ENCODE data around the gene MLANA.

Gene MLANA

GRCh38 chr9:5953743-5954707 is 63.3 kb downstream of the MLANA start:
- TF ChIP-seq, protein P1, sequence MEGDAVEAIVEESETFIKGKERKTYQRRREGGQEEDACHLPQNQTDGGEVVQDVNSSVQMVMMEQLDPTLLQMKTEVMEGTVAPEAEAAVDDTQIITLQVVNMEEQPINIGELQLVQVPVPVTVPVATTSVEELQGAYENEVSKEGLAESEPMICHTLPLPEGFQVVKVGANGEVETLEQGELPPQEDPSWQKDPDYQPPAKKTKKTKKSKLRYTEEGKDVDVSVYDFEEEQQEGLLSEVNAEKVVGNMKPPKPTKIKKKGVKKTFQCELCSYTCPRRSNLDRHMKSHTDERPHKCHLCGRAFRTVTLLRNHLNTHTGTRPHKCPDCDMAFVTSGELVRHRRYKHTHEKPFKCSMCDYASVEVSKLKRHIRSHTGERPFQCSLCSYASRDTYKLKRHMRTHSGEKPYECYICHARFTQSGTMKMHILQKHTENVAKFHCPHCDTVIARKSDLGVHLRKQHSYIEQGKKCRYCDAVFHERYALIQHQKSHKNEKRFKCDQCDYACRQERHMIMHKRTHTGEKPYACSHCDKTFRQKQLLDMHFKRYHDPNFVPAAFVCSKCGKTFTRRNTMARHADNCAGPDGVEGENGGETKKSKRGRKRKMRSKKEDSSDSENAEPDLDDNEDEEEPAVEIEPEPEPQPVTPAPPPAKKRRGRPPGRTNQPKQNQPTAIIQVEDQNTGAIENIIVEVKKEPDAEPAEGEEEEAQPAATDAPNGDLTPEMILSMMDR (IDR thresholded peaks at IDR 0.05) = no peak
- Histone ChIP-seq H3K27ac (no peak overlapping the region), H3K4me3 (no peak overlapping the region)
- no peak for DNase-seq (ENCODE audit: low spot score)

DNA sequence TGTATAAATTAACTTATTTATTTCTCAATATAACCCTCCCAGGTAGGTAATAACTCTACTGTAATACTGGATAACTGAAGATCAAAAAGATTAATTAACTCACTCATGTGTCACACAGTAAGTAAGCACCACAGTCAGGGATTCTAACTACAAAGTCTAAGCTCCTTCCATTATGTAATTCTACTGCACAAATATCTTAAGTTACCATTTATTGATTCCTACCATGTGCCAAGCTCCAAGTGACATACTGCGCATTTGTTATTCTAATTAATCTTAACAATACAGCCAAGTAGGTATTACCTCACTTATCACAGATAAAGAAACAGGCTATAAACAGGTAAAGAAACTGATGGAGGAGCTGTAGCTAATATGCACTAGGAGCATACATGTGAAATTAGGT is 66.5 kb downstream of the MLANA start:
- H3K27ac ChIP-seq = no peak overlapping the region
- H3K4me3 ChIP-seq = no peak overlapping the region
- TF ChIP-seq, protein P1 (IDR thresholded peaks at IDR 0.05) = no peak
- no peak for DNase-seq (ENCODE audit: low spot score)

DNA sequence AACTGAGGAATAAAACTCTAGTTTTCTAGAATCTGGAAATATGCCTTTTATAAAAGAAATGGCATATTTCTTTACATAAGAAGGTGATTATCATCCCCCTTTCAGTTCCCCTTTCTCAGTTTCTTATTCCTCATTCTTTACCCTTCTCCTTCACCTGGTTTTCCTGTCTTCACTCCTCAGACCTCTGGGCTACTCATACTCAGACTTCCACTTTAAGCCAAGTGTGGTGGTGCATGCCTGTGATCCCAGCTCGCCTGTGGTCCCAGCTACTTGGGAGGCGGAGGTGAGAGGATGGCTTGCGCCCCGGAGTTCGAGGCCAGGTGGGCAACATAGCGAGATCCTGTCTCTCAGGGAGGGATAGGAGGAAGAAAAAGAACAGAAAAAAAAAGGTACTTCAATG is 67.6 kb downstream of the MLANA start:
- no peak for DNase-seq (ENCODE audit: low spot score)
- no peak overlapping the region for H3K4me3 ChIP-seq
- TF ChIP-seq, protein P1 (IDR thresholded peaks at IDR 0.05) = no peak

More for the DNA sequence above, 67.6 kb downstream of the MLANA start:
- H3K27ac ChIP-seq = no peak overlapping the region

Data from coronary artery (tissue), 2 donors.